Measurements from ENCODE around the gene TMEM171.

TMEM171 gene

DNA sequence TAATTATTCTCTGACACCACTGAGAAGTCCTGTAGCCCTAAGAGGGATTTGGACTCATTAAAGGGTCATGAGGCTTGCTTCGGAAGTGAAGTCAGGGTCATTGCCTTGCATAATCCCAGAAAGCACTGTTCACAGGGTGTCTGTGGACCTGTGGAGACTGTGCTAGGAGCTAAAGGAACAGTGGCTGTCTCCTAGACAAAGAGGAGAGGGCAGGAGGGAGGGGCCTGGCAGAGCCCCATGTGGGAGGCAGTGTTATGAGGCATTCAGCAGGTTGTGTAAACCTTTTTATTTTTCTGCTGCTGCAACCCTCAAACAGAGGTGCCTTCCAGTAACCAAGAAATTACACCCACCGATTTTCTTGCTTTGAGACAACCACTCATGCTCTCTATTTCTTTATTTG, 55.9 kb downstream of the TMEM171 start:
- no peak overlapping the region for H3K9ac ChIP-seq (ENCODE audit: low read length)
- H3K36me3 ChIP-seq (replicated peaks; ENCODE audit: insufficient read depth, low read length), result no peaks in the 10 kb centered on the region
- no peak for DNase-seq
- peaks cover 18% of the 10 kb centered on the region; the same call in 1 of the 2 replicates for H3K27me3 ChIP-seq (replicated peaks; ENCODE audit: insufficient read depth, low read length)
- H2AFZ ChIP-seq (ENCODE audit: low read length), result no peak overlapping the region
- no peaks in the 10 kb centered on the region for H3F3A ChIP-seq (ENCODE audit: insufficient read depth, low read length)
- no peak overlapping the region for H3K4me2 ChIP-seq (ENCODE audit: low read depth, low read length)
- H4K20me1 ChIP-seq (ENCODE audit: insufficient read depth, low read length), result no peaks in the 10 kb centered on the region
- TF ChIP-seq EZH2phosphoT487 (IDR thresholded peaks at IDR 0.05; ENCODE audit: low read length) (no peak), EZH2 (optimal IDR thresholded peaks at IDR 0.05; ENCODE audit: low read depth, low read length) (no peak)
- H3K4me1 ChIP-seq (ENCODE audit: low read length), result no peaks in the 10 kb centered on the region
- H3K79me2 ChIP-seq (ENCODE audit: low read length), result no peaks in the 10 kb centered on the region
- no peaks in the 10 kb centered on the region for H3K9me2 ChIP-seq (replicated peaks; ENCODE audit: insufficient read depth, low read length)
- H3K9me3 ChIP-seq (replicated peaks; ENCODE audit: insufficient read depth, low read length), result no peaks in the 10 kb centered on the region
- no peak overlapping the region for H3K4me3 ChIP-seq (ENCODE audit: low read length)
- H3K27ac ChIP-seq (ENCODE audit: low read length), result no peak overlapping the region

DNA sequence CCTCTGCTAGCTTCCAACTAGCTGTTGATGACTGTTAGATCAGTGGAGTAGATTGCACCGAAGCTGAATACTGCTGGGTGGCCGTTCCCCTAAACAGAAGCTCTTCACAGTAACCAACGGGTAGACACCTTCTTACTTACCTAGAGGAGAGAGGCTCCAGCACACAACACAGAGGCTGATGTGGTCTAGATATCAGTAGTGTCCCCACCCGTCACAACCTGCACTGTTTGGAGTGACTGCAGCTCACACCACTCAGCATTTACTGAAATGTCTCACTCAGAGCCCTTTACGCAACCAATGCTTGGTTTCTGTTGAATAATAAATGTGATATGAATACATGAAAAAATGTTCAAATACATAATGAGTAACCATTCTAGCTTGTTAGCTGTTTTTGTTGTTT, 57.9 kb downstream of the TMEM171 start:
- Histone ChIP-seq H3K9ac (ENCODE audit: low read length) (no peak overlapping the region), H3K9me3 (replicated peaks; ENCODE audit: insufficient read depth, low read length) (no peaks in the 10 kb centered on the region), H3K27ac (ENCODE audit: low read length) (no peak overlapping the region), H4K20me1 (ENCODE audit: insufficient read depth, low read length) (no peaks in the 10 kb centered on the region; the same call in 1 of the 2 replicates), H3F3A (ENCODE audit: insufficient read depth, low read length) (no peaks in the 10 kb centered on the region), H3K4me2 (ENCODE audit: low read depth, low read length) (no peak overlapping the region), H3K4me3 (ENCODE audit: low read length) (no peak overlapping the region), H3K36me3 (replicated peaks; ENCODE audit: insufficient read depth, low read length) (no peaks in the 10 kb centered on the region), H2AFZ (ENCODE audit: low read length) (no peak overlapping the region), H3K4me1 (ENCODE audit: low read length) (no peaks in the 10 kb centered on the region), H3K9me2 (replicated peaks; ENCODE audit: insufficient read depth, low read length) (no peaks in the 10 kb centered on the region), H3K79me2 (ENCODE audit: low read length) (no peaks in the 10 kb centered on the region), H3K27me3 (replicated peaks; ENCODE audit: insufficient read depth, low read length) (0 out of 2 replicates have a peak, but pooled peaks cover 3% of the 10 kb centered on the region)
- no peak for DNase-seq
- TF ChIP-seq EZH2phosphoT487 (IDR thresholded peaks at IDR 0.05; ENCODE audit: low read length) (no peak), EZH2 (optimal IDR thresholded peaks at IDR 0.05; ENCODE audit: low read depth, low read length) (no peak)

DNA sequence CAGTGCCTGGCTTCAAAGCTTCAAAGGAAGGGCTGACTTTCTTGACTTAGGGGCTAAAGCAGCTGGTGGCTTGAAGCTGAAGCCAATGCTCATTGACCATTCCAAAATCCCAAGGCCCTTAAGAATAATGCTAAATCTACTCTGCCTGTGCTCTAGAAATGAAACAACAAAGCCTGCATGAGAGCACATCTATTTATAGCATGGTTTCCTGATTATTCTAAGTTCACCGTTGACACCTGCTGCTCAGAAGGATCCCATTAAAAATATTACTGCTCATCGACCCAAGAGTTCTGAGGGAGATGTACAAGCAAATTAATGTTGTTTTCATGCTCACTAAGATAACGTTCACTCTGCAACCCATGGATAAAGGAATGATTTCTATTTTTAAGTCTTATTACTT, 59.4 kb downstream of the TMEM171 start:
- DNase-seq, result no peak
- Histone ChIP-seq H3K79me2 (ENCODE audit: low read length) (no peaks in the 10 kb centered on the region), H3F3A (ENCODE audit: insufficient read depth, low read length) (no peaks in the 10 kb centered on the region), H3K9ac (ENCODE audit: low read length) (no peak overlapping the region), H3K4me3 (ENCODE audit: low read length) (no peak overlapping the region), H3K36me3 (replicated peaks; ENCODE audit: insufficient read depth, low read length) (no peaks in the 10 kb centered on the region), H3K4me1 (ENCODE audit: low read length) (no peaks in the 10 kb centered on the region), H3K4me2 (ENCODE audit: low read depth, low read length) (no peak overlapping the region), H3K9me3 (replicated peaks; ENCODE audit: insufficient read depth, low read length) (no peaks in the 10 kb centered on the region), H3K27me3 (replicated peaks; ENCODE audit: insufficient read depth, low read length) (no peaks in the 10 kb centered on the region), H2AFZ (ENCODE audit: low read length) (no peak overlapping the region), H3K9me2 (replicated peaks; ENCODE audit: insufficient read depth, low read length) (no peaks in the 10 kb centered on the region), H4K20me1 (ENCODE audit: insufficient read depth, low read length) (no peaks in the 10 kb centered on the region; the same call in 1 of the 2 replicates), H3K27ac (ENCODE audit: low read length) (no peak overlapping the region)
- TF ChIP-seq EZH2 (optimal IDR thresholded peaks at IDR 0.05; ENCODE audit: low read depth, low read length) (no peak), EZH2phosphoT487 (IDR thresholded peaks at IDR 0.05; ENCODE audit: low read length) (no peak)
- TF ChIP-seq, protein P1, sequence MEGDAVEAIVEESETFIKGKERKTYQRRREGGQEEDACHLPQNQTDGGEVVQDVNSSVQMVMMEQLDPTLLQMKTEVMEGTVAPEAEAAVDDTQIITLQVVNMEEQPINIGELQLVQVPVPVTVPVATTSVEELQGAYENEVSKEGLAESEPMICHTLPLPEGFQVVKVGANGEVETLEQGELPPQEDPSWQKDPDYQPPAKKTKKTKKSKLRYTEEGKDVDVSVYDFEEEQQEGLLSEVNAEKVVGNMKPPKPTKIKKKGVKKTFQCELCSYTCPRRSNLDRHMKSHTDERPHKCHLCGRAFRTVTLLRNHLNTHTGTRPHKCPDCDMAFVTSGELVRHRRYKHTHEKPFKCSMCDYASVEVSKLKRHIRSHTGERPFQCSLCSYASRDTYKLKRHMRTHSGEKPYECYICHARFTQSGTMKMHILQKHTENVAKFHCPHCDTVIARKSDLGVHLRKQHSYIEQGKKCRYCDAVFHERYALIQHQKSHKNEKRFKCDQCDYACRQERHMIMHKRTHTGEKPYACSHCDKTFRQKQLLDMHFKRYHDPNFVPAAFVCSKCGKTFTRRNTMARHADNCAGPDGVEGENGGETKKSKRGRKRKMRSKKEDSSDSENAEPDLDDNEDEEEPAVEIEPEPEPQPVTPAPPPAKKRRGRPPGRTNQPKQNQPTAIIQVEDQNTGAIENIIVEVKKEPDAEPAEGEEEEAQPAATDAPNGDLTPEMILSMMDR (IDR thresholded peaks at IDR 0.05; ENCODE audit: low read length), result no peak

DNA sequence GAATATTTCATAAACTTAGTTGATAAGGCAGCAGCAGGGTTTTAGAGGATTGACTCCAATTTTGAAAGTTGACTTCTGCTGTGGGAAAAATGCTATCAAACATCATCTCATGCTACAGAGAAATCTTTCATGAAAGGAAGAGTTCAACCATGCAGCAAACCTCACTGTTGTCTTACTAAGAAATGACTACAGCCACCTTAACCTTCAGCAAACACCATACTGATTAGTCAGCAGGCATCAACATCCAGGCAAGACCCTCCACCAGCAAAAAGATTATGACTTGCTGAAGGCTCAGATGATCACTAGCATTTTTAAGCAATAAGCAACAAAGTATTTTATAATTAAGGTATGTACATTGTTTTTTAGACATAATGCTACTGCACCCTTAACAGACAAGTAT, 60.2 kb downstream of the TMEM171 start:
- no peak overlapping the region for H3K9ac ChIP-seq (ENCODE audit: low read length)
- H4K20me1 ChIP-seq (ENCODE audit: insufficient read depth, low read length), result no peaks in the 10 kb centered on the region; the same call in 1 of the 2 replicates
- no peaks in the 10 kb centered on the region for H3K9me3 ChIP-seq (replicated peaks; ENCODE audit: insufficient read depth, low read length)
- no peaks in the 10 kb centered on the region for H3K27me3 ChIP-seq (replicated peaks; ENCODE audit: insufficient read depth, low read length)
- no peak overlapping the region for H3K4me2 ChIP-seq (ENCODE audit: low read depth, low read length)
- no peak overlapping the region for H3K27ac ChIP-seq (ENCODE audit: low read length)
- H3K9me2 ChIP-seq (replicated peaks; ENCODE audit: insufficient read depth, low read length), result no peaks in the 10 kb centered on the region
- no peaks in the 10 kb centered on the region for H3K79me2 ChIP-seq (ENCODE audit: low read length)
- no peak for DNase-seq
- H3F3A ChIP-seq (ENCODE audit: insufficient read depth, low read length), result no peaks in the 10 kb centered on the region
- H3K4me3 ChIP-seq (ENCODE audit: low read length), result no peak overlapping the region
- no peaks in the 10 kb centered on the region for H3K36me3 ChIP-seq (replicated peaks; ENCODE audit: insufficient read depth, low read length)
- H3K4me1 ChIP-seq (ENCODE audit: low read length), result no peaks in the 10 kb centered on the region
- TF ChIP-seq EZH2 (optimal IDR thresholded peaks at IDR 0.05; ENCODE audit: low read depth, low read length), result no peak
- no peak for TF ChIP-seq EZH2phosphoT487 (IDR thresholded peaks at IDR 0.05; ENCODE audit: low read length)
- TF ChIP-seq, protein P1 (IDR thresholded peaks at IDR 0.05; ENCODE audit: low read length), result no peak
- no peak overlapping the region for H2AFZ ChIP-seq (ENCODE audit: low read length)

Measured in MM.1S (cell line).